Activated CD8-positive, alpha-beta memory T cell treated with anti-CD3 and anti-CD28 coated beads for 1 hour (primary cell): ENCODE results near the gene MRPS22.
A peak's percentile ranks its signal among the peaks of the same experiment; 100 is the strongest.
"Not testable (repeated sequence)": the region's sequence is repeated elsewhere in the genome, so short reads cannot be mapped to it uniquely, and the experiment has no call there.

Experiments
- DNase-seq, 2 donors: peaks; one replicate each; pipeline ENCODE4 v3.0.0-alpha.2; 2020; ENCODE audit warnings: low read depth in 1 of 2; ENCODE audit errors: extremely low read depth in 1 of 2

MRPS22 gene

GRCh38 chr3:139389552-139390368 is 45.9 kb downstream of the MRPS22 start, which contains the start of gene COPB2:
Gene COPB2, minus strand, starts transcription at chr3:139389647. Its CDS starts 97 bp downstream, at chr3:139389550.
- peak; percentile 92 to 96 for DNase-seq

GRCh38 chr3:139394116-139394515 is 50.3 kb downstream of the MRPS22 start:
- DNase-seq = no peak

GRCh38 chr3:139396707-139397106 is 52.9 kb downstream of the MRPS22 start:
- DNase-seq = no peak

- DNase-seq = not testable (repeated sequence)
Measured at GRCh38 chr3:139401155-139401554, 57.3 kb downstream of the MRPS22 start.
